GM21619 (cell line): Measurements from ENCODE around the gene ZNG1C.
"Not testable (repeated sequence)": the region's sequence is repeated elsewhere in the genome, so short reads cannot be mapped to it uniquely, and the experiment has no call there.

ENCODE experiments used
- ATAC-seq: cut with Tn5 transposase; IDR thresholded peaks from one replicate; pipeline ENCODE4 v1.9.1; 2021; ENCODE audit not compliant: unreplicated experiment

The ZNG1C gene

GRCh38 chr9:68241683-68242082, at the start of gene ZNG1C:
Gene ZNG1C, plus strand, starts transcription at chr9:68241983. Its CDS starts 49 bp downstream, at chr9:68242032.
- ATAC-seq: not testable (repeated sequence)

- not testable (repeated sequence) for ATAC-seq
Observed at GRCh38 chr9:68242437-68242836, 654 bp downstream of the ZNG1C start.

GRCh38 chr9:68281041-68281440, 39.3 kb downstream of the ZNG1C start:
- not testable (repeated sequence) for ATAC-seq

GRCh38 chr9:68302567-68302966, 60.8 kb downstream of the ZNG1C start, which contains the start of gene FOXD4L3:
Gene FOXD4L3, plus strand, starts transcription at chr9:68302867. Its CDS starts 85 bp downstream, at chr9:68302952.
- not testable (repeated sequence) for ATAC-seq

- ATAC-seq: not testable (repeated sequence)
Observed at GRCh38 chr9:68303771-68304170, 62.0 kb downstream of the ZNG1C start.

GRCh38 chr9:68304212-68304611, 62.4 kb downstream of the ZNG1C start:
- not testable (repeated sequence) for ATAC-seq

GRCh38 chr9:68304777-68305176, 63.0 kb downstream of the ZNG1C start:
- not testable (repeated sequence) for ATAC-seq

- ATAC-seq: not testable (repeated sequence)
Observed at GRCh38 chr9:68305680-68306285, 64.0 kb downstream of the ZNG1C start.

GRCh38 chr9:68306391-68306964, 64.7 kb downstream of the ZNG1C start:
- ATAC-seq: not testable (repeated sequence)

- ATAC-seq: not testable (repeated sequence)
Observed at GRCh38 chr9:68307127-68307526, 65.3 kb downstream of the ZNG1C start.

- not testable (repeated sequence) for ATAC-seq
Observed at GRCh38 chr9:68307654-68308053, 65.9 kb downstream of the ZNG1C start.

GRCh38 chr9:68311208-68311607, 69.4 kb downstream of the ZNG1C start:
- ATAC-seq: not testable (repeated sequence)

GRCh38 chr9:68318209-68318608, 76.4 kb downstream of the ZNG1C start:
- not testable (repeated sequence) for ATAC-seq

GRCh38 chr9:68323749-68324148, 82.0 kb downstream of the ZNG1C start:
- not testable (repeated sequence) for ATAC-seq

- ATAC-seq: not testable (repeated sequence)
Observed at GRCh38 chr9:68324518-68324917, 82.7 kb downstream of the ZNG1C start.

- ATAC-seq: not testable (repeated sequence)
Observed at GRCh38 chr9:68329106-68329505, 87.3 kb downstream of the ZNG1C start.

- ATAC-seq: not testable (repeated sequence)
Observed at GRCh38 chr9:68330531-68331173, 88.9 kb downstream of the ZNG1C start.

GRCh38 chr9:68332122-68332521, 90.3 kb downstream of the ZNG1C start:
- not testable (repeated sequence) for ATAC-seq

- not testable (repeated sequence) for ATAC-seq
Observed at GRCh38 chr9:68335935-68336334, 94.2 kb downstream of the ZNG1C start.

GRCh38 chr9:68336639-68337339, 95.0 kb downstream of the ZNG1C start:
- not testable (repeated sequence) for ATAC-seq

GRCh38 chr9:68338000-68338399, 96.2 kb downstream of the ZNG1C start:
- not testable (repeated sequence) for ATAC-seq
